DMS53 (cell line): ENCODE data around the gene SELENOT.
"Not testable (repeated sequence)": the region's sequence is repeated elsewhere in the genome, so short reads cannot be mapped to it uniquely, and the experiment has no call there.

Source experiments
- DNase-seq: peaks from one replicate; lab custom pipeline; 2025; lab: John Stamatoyannopoulos, UW

SELENOT gene

GRCh38 chr3:150603153-150603979, at the start of gene SELENOT:
Gene SELENOT (plus strand): TSS chr3:150603321. CDS start chr3:150603363, 42 bp downstream.
- peak; percentile 92 for DNase-seq

- DNase-seq, result no peak
These were observed 47.2 kb upstream of the SELENOT start for GRCh38 chr3:150555859-150556436.

GRCh38 chr3:150556792-150557191, 46.3 kb upstream of the SELENOT start:
- DNase-seq, result no peak

- DNase-seq, result no peak
These were observed 45.4 kb upstream of the SELENOT start for GRCh38 chr3:150557725-150558124.

GRCh38 chr3:150564243-150564642, 38.9 kb upstream of the SELENOT start:
- DNase-seq, result no peak

- DNase-seq, result no peak
These were observed 35.8 kb upstream of the SELENOT start for GRCh38 chr3:150567328-150567727.

- peak; percentile 1 for DNase-seq
These were observed 25.3 kb upstream of the SELENOT start for GRCh38 chr3:150577855-150578254.

GRCh38 chr3:150581174-150581573, 21.9 kb upstream of the SELENOT start:
- DNase-seq, result no peak

GRCh38 chr3:150582620-150583019, 20.5 kb upstream of the SELENOT start:
- no peak for DNase-seq

- no peak for DNase-seq
These were observed 20.1 kb upstream of the SELENOT start for GRCh38 chr3:150583028-150583427.

- DNase-seq, result peak; percentile 55
These were observed 14.9 kb upstream of the SELENOT start for GRCh38 chr3:150588027-150588830.

GRCh38 chr3:150589759-150590158, 13.4 kb upstream of the SELENOT start:
- DNase-seq, result peak; percentile 5

- no peak for DNase-seq
These were observed 9.0 kb upstream of the SELENOT start for GRCh38 chr3:150594150-150594549.

- no peak for DNase-seq
These were observed 5.5 kb upstream of the SELENOT start for GRCh38 chr3:150597646-150598045.

- DNase-seq, result no peak
These were observed 3.4 kb upstream of the SELENOT start for GRCh38 chr3:150599611-150600297.

GRCh38 chr3:150600647-150601530, 2.2 kb upstream of the SELENOT start:
- not testable (repeated sequence) for DNase-seq

- peak; percentile 14 for DNase-seq
These were observed 532 bp upstream of the SELENOT start for GRCh38 chr3:150602426-150603152.

GRCh38 chr3:150603980-150604319, 829 bp downstream of the SELENOT start:
- peak; percentile 46 for DNase-seq

GRCh38 chr3:150605998-150606641, 3.0 kb downstream of the SELENOT start:
- no peak for DNase-seq
